Lower leg skin (tissue), 3 donors: ENCODE results near the gene CPZ.

ENCODE experiments used
- CTCF ChIP-seq, 3 donors: fragments of 450-650 bp; IDR thresholded peaks; one replicate each; pipeline ENCODE4 v1.5.1; 2016; ENCODE audit warnings: antibody characterized with exemption in 3 of 3, mild to moderate bottlenecking in 3 of 3, moderate library complexity in 2 of 3
- POLR2A ChIP-seq, 2 donors: fragments of 450-650 bp; IDR thresholded peaks; one replicate each; pipeline ENCODE4 v1.6.1; 2016 to 2017; ENCODE audit warnings: antibody characterized with exemption in 2 of 2, mild to moderate bottlenecking in 1 of 2, moderate library complexity in 1 of 2

- TF ChIP-seq POLR2A (IDR thresholded peaks at IDR 0.05) (no peak), CTCF (IDR thresholded peaks at IDR 0.05) (no peak)
These were observed 4.9 kb upstream of the CPZ start for GRCh38 chr4:8587469-8588195.
